ENCODE results near the gene POLK. TPM values are rescaled to one million over a fixed set of nuclear protein-coding genes. Genes with fewer than 3 reads are reported as not detected.
A peak's percentile ranks its signal among the peaks of the same experiment; 100 is the strongest.

Gene POLK
- total RNA-seq, 1 experiment from 2014 or later, result 9.0 TPM

DNA sequence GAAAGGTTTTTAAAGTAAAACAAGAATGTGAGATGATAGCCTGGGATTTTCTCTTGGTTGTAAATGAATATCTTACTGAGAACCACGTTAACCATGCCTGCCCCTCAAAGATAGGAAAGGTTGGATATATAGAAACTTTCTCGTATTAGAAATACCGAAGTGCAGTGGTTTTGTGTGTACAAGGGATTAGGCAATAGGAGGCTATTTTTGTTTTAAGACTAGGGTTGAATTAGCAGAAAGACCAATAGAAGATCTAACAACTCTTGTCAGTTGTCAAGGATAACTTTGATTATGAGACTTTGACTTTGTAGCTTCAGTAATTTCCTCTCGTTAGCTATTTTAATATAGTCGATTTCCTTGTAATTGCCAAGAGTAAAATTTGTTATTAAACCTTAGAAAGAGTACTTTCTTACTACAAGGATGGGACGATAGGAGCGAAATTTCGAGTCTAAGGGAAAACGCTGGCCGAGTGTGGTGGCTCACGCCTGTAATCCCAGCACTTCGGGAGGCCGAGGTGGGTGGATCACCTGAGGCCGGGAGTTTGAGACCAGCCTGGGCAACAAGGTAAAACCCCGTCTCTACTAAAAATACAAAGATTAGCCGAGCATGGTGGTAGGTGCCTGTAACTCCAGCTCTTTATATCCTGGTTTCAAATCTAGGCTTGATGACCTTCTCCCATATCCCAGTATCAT is 838 bp downstream of the POLK start:
- DNase-seq (no peak), ATAC-seq (no peak)
- no peaks in the 10 kb centered on the region for H3K9me3 ChIP-seq (ENCODE audit: low read length)
- H3K9me2 ChIP-seq (replicated peaks; ENCODE audit: low read length), result no peaks in the 10 kb centered on the region
- peak overlapping the region; percentile 83 for H3K4me3 ChIP-seq (ENCODE audit: low read length)
- no peaks in the 10 kb centered on the region for H3K36me3 ChIP-seq (ENCODE audit: low read depth, low read length)
- no peaks in the 10 kb centered on the region for H4K20me1 ChIP-seq (ENCODE audit: low read length)
- ChIA-PET CTCF (no interaction called here), POLR2A (ENCODE audit: unreplicated experiment) (no interaction called here)
- peaks cover 15% of the 10 kb centered on the region for H3K4me1 ChIP-seq (ENCODE audit: insufficient read depth, low read length)
- peaks cover 84% of the 10 kb centered on the region for H3K79me2 ChIP-seq (ENCODE audit: low read length)
- TF ChIP-seq, protein P1, sequence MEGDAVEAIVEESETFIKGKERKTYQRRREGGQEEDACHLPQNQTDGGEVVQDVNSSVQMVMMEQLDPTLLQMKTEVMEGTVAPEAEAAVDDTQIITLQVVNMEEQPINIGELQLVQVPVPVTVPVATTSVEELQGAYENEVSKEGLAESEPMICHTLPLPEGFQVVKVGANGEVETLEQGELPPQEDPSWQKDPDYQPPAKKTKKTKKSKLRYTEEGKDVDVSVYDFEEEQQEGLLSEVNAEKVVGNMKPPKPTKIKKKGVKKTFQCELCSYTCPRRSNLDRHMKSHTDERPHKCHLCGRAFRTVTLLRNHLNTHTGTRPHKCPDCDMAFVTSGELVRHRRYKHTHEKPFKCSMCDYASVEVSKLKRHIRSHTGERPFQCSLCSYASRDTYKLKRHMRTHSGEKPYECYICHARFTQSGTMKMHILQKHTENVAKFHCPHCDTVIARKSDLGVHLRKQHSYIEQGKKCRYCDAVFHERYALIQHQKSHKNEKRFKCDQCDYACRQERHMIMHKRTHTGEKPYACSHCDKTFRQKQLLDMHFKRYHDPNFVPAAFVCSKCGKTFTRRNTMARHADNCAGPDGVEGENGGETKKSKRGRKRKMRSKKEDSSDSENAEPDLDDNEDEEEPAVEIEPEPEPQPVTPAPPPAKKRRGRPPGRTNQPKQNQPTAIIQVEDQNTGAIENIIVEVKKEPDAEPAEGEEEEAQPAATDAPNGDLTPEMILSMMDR (conservative IDR thresholded peaks at IDR 0.05; ENCODE audit: low read depth, low read length), result no peak
- TF ChIP-seq EZH2phosphoT487 (IDR thresholded peaks at IDR 0.05; ENCODE audit: borderline replicate concordance, low read length), result no peak
- TF ChIP-seq EZH2 (IDR thresholded peaks at IDR 0.05; ENCODE audit: low read length, unreplicated experiment), result no peak
- no peaks in the 10 kb centered on the region for H3F3A ChIP-seq (ENCODE audit: low read length, unreplicated experiment)
- BruUV-seq (replicated peaks), result no TSS peak
- H3K27ac ChIP-seq (ENCODE audit: low read length), result peak overlapping the region; percentile 7; the same call in 1 of the 2 replicates
- peak overlapping the region; percentile 73 for H3K9ac ChIP-seq (ENCODE audit: low read length)
- peak overlapping the region; percentile 88 for H2AFZ ChIP-seq (ENCODE audit: low read length)
- H3K27me3 ChIP-seq (ENCODE audit: low read length), result no peaks in the 10 kb centered on the region
- intact Hi-C loops (cut with micrococcal nuclease), result loop anchor here (2.0 to 5.0 kb wide), 3 partner anchors 55 to 276 kb away; partner anchors contain the start of gene ANKRD31
- peak overlapping the region; percentile 87 for H3K4me2 ChIP-seq (ENCODE audit: low read length)

DNA sequence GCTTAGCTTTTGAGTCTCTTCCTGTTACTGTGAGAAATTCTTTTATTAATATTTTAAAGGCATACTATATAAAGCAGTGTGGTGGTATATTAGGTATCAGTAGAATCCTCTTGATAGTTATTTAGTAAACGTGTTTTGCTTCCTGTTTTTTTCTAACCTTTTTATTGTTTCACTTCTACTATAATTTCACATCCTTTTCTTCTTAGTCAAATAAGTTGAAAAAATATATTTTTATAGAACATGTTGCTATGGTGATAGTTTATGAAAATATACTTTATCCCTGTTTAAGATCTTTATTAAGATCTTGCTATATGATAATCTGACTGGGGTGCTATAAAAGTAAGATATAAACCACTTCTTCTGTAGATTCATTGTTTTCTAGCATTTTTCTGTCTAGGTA is 2.1 kb downstream of the POLK start:
- Histone ChIP-seq H3K36me3 (ENCODE audit: low read depth, low read length) (no peaks in the 10 kb centered on the region), H3F3A (ENCODE audit: low read length, unreplicated experiment) (no peaks in the 10 kb centered on the region), H3K27ac (ENCODE audit: low read length) (no peak overlapping the region), H3K4me2 (ENCODE audit: low read length) (peak overlapping the region; percentile 87), H4K20me1 (ENCODE audit: low read length) (no peaks in the 10 kb centered on the region), H3K4me1 (ENCODE audit: insufficient read depth, low read length) (peaks cover 15% of the 10 kb centered on the region), H3K79me2 (ENCODE audit: low read length) (peaks cover 84% of the 10 kb centered on the region), H3K9ac (ENCODE audit: low read length) (no peak overlapping the region), H3K4me3 (ENCODE audit: low read length) (peak overlapping the region; percentile 83), H3K27me3 (ENCODE audit: low read length) (no peaks in the 10 kb centered on the region), H3K9me3 (ENCODE audit: low read length) (no peaks in the 10 kb centered on the region), H2AFZ (ENCODE audit: low read length) (0 out of 2 replicates have a peak overlapping the region, but pooled peaks have one; percentile 9), H3K9me2 (replicated peaks; ENCODE audit: low read length) (no peaks in the 10 kb centered on the region)
- CTCF ChIA-PET, result no interaction called here
- DNase-seq (no peak), ATAC-seq (no peak)
- POLR2A ChIA-PET (ENCODE audit: unreplicated experiment), result no interaction called here
- BruUV-seq (replicated peaks), result no TSS peak
- intact Hi-C loops (cut with micrococcal nuclease), result loop anchor here (2.0 to 5.0 kb wide), 3 partner anchors 53 to 277 kb away; partner anchors contain the start of gene ANKRD31
- TF ChIP-seq EZH2 (IDR thresholded peaks at IDR 0.05; ENCODE audit: low read length, unreplicated experiment) (no peak), EZH2phosphoT487 (IDR thresholded peaks at IDR 0.05; ENCODE audit: borderline replicate concordance, low read length) (no peak)
- TF ChIP-seq, protein P1 (conservative IDR thresholded peaks at IDR 0.05; ENCODE audit: low read depth, low read length), result no peak

DNA sequence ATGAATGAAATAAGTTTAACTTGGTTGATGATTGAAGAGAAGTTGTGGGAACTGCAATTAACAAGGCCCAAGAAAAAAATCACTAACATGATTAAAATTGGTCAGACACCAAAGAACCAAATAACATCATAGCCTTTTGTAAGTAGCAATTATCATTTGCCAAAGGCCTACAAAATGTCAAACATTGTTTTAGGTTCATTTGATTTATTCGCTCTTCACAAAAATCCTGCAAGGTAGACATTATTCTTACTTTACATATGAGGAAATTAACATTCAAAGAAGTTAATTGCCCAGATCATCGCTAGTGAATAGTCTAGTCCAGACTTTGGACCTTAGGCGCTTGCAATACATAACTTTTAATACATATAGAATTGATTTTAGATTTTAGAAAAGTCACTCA is 2.6 kb downstream of the POLK start:
- Histone ChIP-seq H3F3A (ENCODE audit: low read length, unreplicated experiment) (no peaks in the 10 kb centered on the region), H3K4me2 (ENCODE audit: low read length) (0 out of 2 replicates have a peak overlapping the region, but pooled peaks have one; percentile 0), H2AFZ (ENCODE audit: low read length) (no peak overlapping the region), H3K9ac (ENCODE audit: low read length) (no peak overlapping the region), H3K4me3 (ENCODE audit: low read length) (no peak overlapping the region), H3K27me3 (ENCODE audit: low read length) (no peaks in the 10 kb centered on the region), H3K4me1 (ENCODE audit: insufficient read depth, low read length) (peaks cover 13% of the 10 kb centered on the region), H3K36me3 (ENCODE audit: low read depth, low read length) (no peaks in the 10 kb centered on the region), H3K9me3 (ENCODE audit: low read length) (no peaks in the 10 kb centered on the region), H4K20me1 (ENCODE audit: low read length) (no peaks in the 10 kb centered on the region), H3K27ac (ENCODE audit: low read length) (no peak overlapping the region), H3K9me2 (replicated peaks; ENCODE audit: low read length) (no peaks in the 10 kb centered on the region), H3K79me2 (ENCODE audit: low read length) (peaks cover 84% of the 10 kb centered on the region)
- no peak for ATAC-seq
- ChIA-PET CTCF (no interaction called here), POLR2A (ENCODE audit: unreplicated experiment) (no interaction called here)
- BruUV-seq (replicated peaks), result no TSS peak
- intact Hi-C loops (cut with micrococcal nuclease), result loop anchor here (5.0 kb wide), 2 partner anchors 53 to 168 kb away; no protein-coding TSS in a partner anchor
- TF ChIP-seq EZH2 (IDR thresholded peaks at IDR 0.05; ENCODE audit: low read length, unreplicated experiment) (no peak), EZH2phosphoT487 (IDR thresholded peaks at IDR 0.05; ENCODE audit: borderline replicate concordance, low read length) (no peak)
- TF ChIP-seq, protein P1 (conservative IDR thresholded peaks at IDR 0.05; ENCODE audit: low read depth, low read length), result no peak
- DNase-seq, result no peak
